AG09309 (cell line): ENCODE measurements around the gene ALDH1A3.

Source experiments
- DNase-seq: peaks from one replicate; pipeline ENCODE4 v3.0.0-alpha.2; 2010; ENCODE audit warnings: low read depth
- H3K4me3 ChIP-seq: 2 replicates; pipeline ENCODE4 v1.5.1; 2011; ENCODE audit warnings: mild to moderate bottlenecking, low read depth, low read length, moderate library complexity; ENCODE audit not compliant: control insufficient read depth
- CTCF ChIP-seq: IDR thresholded peaks from 2 replicates; pipeline ENCODE4 v1.5.1; 2011; ENCODE audit warnings: mild to moderate bottlenecking, low read depth, low read length, inconsistent platforms; ENCODE audit not compliant: insufficient read depth, control insufficient read depth; ENCODE audit errors: missing control alignments

The ALDH1A3 gene

GRCh38 chr15:100890850-100891249 is 11.2 kb downstream of the ALDH1A3 start:
- no peak overlapping the region for H3K4me3 ChIP-seq
- no peak for TF ChIP-seq CTCF
- no peak for DNase-seq

- H3K4me3 ChIP-seq = no peak overlapping the region
- TF ChIP-seq CTCF = no peak
- no peak for DNase-seq
Observed at GRCh38 chr15:100891307-100892012, 11.8 kb downstream of the ALDH1A3 start.

DNA sequence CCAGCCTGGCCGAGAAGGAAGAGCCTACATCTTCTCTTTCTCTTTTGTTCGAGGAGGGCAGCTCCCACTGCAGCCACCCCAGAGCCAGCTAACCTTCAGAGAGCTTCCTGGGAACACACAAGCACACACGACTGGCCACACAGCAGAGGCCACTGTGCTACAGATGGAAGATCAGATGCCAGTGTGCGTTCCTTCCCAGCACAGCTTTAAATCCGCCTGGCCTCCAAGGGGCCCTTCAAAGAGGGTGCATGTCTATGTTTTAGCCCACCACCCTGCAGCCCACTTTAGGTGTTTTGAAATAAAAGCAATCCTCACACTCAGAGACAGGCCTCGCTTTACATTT is 12.4 kb downstream of the ALDH1A3 start:
- no peak for TF ChIP-seq CTCF
- H3K4me3 ChIP-seq = no peak overlapping the region
- no peak for DNase-seq

DNA sequence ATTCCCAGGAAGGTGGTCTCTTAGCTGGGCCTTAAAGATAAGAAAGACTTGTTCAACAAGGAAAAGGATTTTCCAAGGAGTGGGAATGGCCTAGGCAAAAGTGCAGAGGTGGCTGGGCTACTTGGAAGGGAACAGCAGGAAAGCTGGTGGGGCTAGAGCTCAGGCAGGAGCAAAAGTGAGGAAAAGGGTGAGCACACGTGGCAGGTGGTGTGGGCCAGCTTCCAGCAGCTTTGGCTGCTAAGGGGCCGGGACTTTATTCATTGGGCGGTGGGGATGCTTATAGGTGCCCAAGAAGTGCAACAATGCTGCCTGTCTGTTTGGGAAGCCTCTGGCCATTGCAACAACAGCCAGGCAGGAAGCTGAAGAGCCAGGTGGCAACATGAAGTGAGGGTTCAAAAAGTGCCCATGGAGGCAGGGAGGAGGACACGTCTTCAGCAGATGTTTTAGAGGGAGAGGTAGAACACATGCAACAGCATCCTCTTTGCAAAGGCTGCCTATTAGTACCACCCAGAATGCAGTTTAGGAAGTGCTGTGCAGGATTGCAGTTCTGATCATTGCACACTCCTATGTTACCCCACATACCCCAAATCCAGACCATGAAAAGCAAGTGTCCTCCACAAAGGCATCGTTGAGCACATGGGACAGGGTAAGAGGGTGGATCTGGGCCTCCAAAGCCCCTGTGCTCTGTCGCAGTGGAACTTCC is 13.8 kb downstream of the ALDH1A3 start:
- no peak for TF ChIP-seq CTCF

GRCh38 chr15:100893964-100894295 is 14.3 kb downstream of the ALDH1A3 start:
- no peak for DNase-seq
- TF ChIP-seq CTCF = no peak
- no peak overlapping the region for H3K4me3 ChIP-seq

More for the DNA sequence above, 13.8 kb downstream of the ALDH1A3 start:
- DNase-seq = no peak
- no peak overlapping the region for H3K4me3 ChIP-seq

DNA sequence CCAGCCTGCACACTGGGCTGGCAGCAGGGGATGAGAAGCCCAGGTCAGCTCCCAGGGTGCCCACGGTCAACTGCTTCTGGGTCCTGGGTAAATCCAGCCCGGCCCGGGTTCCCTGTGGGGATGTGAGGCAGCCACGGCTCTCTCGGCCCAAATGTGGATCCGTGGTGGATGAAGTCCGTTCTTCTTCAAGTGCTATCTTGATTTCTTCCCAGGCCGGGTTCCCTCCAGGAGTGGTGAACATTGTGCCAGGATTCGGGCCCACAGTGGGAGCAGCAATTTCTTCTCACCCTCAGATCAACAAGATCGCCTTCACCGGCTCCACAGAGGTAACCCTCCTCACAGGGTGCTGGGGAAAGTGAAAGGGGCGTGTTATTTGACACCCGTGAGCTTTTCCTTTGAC is 16.1 kb downstream of the ALDH1A3 start:
- no peak overlapping the region for H3K4me3 ChIP-seq
- DNase-seq = no peak
- TF ChIP-seq CTCF = no peak
